ENCODE results near the gene CCDC178.

GRCh38 chr18:32891797-32892196, 548.7 kb downstream of the CCDC178 start:
- TF ChIP-seq, protein P1, sequence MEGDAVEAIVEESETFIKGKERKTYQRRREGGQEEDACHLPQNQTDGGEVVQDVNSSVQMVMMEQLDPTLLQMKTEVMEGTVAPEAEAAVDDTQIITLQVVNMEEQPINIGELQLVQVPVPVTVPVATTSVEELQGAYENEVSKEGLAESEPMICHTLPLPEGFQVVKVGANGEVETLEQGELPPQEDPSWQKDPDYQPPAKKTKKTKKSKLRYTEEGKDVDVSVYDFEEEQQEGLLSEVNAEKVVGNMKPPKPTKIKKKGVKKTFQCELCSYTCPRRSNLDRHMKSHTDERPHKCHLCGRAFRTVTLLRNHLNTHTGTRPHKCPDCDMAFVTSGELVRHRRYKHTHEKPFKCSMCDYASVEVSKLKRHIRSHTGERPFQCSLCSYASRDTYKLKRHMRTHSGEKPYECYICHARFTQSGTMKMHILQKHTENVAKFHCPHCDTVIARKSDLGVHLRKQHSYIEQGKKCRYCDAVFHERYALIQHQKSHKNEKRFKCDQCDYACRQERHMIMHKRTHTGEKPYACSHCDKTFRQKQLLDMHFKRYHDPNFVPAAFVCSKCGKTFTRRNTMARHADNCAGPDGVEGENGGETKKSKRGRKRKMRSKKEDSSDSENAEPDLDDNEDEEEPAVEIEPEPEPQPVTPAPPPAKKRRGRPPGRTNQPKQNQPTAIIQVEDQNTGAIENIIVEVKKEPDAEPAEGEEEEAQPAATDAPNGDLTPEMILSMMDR (IDR thresholded peaks at IDR 0.05): no peak
- TF ChIP-seq POLR2A (IDR thresholded peaks at IDR 0.05): no peak

Data from lower leg skin (tissue), 3 donors.